IPS DF 4.7 (cell line): Measurements from ENCODE around the gene NAA11.

ENCODE experiments used
- DNase-seq: peaks from one replicate; pipeline ENCODE4 v3.0.0-alpha.2; 2013; ENCODE audit warnings: low spot score; ENCODE audit errors: extremely low read depth

The NAA11 gene

GRCh38 chr4:79325864-79326328 is at the start of gene NAA11:
NAA11 (minus strand) TSS chr4:79326061; CDS start chr4:79325877, 184 bp downstream.
- no peak for DNase-seq

- no peak for DNase-seq
Observed at GRCh38 chr4:79370026-79370425, 44.2 kb upstream of the NAA11 start.

- no peak for DNase-seq
Observed at GRCh38 chr4:79367096-79367495, 41.2 kb upstream of the NAA11 start.

- no peak for DNase-seq
Observed at GRCh38 chr4:79366422-79366821, 40.6 kb upstream of the NAA11 start.

GRCh38 chr4:79364061-79364460 is 38.2 kb upstream of the NAA11 start:
- DNase-seq: no peak

GRCh38 chr4:79362626-79363025 is 36.8 kb upstream of the NAA11 start:
- DNase-seq: no peak

GRCh38 chr4:79360006-79360405 is 34.1 kb upstream of the NAA11 start:
- DNase-seq: no peak

- no peak for DNase-seq
Observed at GRCh38 chr4:79358438-79358837, 32.6 kb upstream of the NAA11 start.

- no peak for DNase-seq
Observed at GRCh38 chr4:79357365-79357764, 31.5 kb upstream of the NAA11 start.

GRCh38 chr4:79353075-79353474 is 27.2 kb upstream of the NAA11 start:
- DNase-seq: no peak

- DNase-seq: no peak
Observed at GRCh38 chr4:79348405-79348804, 22.5 kb upstream of the NAA11 start.

GRCh38 chr4:79341893-79342653 is 16.2 kb upstream of the NAA11 start:
- no peak for DNase-seq

GRCh38 chr4:79340568-79340967 is 14.7 kb upstream of the NAA11 start:
- DNase-seq: no peak

GRCh38 chr4:79338148-79338547 is 12.3 kb upstream of the NAA11 start:
- no peak for DNase-seq

- DNase-seq: no peak
Observed at GRCh38 chr4:79334783-79335182, 8.9 kb upstream of the NAA11 start.

- no peak for DNase-seq
Observed at GRCh38 chr4:79334341-79334740, 8.5 kb upstream of the NAA11 start.

GRCh38 chr4:79331126-79331876 is 5.4 kb upstream of the NAA11 start:
- no peak for DNase-seq

GRCh38 chr4:79330720-79331119 is 4.9 kb upstream of the NAA11 start:
- no peak for DNase-seq

- no peak for DNase-seq
Observed at GRCh38 chr4:79325436-79325835, 425 bp downstream of the NAA11 start.

- no peak for DNase-seq
Observed at GRCh38 chr4:79319975-79320374, 5.9 kb downstream of the NAA11 start.

GRCh38 chr4:79317711-79318110 is 8.2 kb downstream of the NAA11 start:
- no peak for DNase-seq

- DNase-seq: no peak
Observed at GRCh38 chr4:79315891-79316290, 10.0 kb downstream of the NAA11 start.

- DNase-seq: no peak
Observed at GRCh38 chr4:79311279-79311678, 14.6 kb downstream of the NAA11 start.
